A549 (cell line): ENCODE data around the gene USH1G. TPM values are rescaled to one million over a fixed set of nuclear protein-coding genes. Genes with fewer than 3 reads are reported as not detected.
A peak's percentile ranks its signal among the peaks of the same experiment; 100 is the strongest.

Experiments
- ATAC-seq, 2 experiments: fragments of 200-7000 bp in 1 of 2; fragments of >200 bp in 1 of 2; cut with Nextera tagmentation in 1 of 2; cut with Tn5 transposase in 1 of 2; 3 replicates each; pipeline versions ENCODE4 v1.8.0 to v1.9.1; 2018 to 2020; ENCODE audit warnings: mild to moderate bottlenecking in 1 of 2, moderate library complexity in 1 of 2
- CTCF ChIA-PET: fragments of 300-600 bp; sonication (Branson Sonifier 250); formaldehyde crosslinking; extraction: SDS; loops from one replicate; lab custom pipeline; 2021; ENCODE audit warnings: antibody characterized with exemption, inconsistent platforms; lab: Yijun Ruan, JAX
- POLR2A ChIA-PET: fragments of 350-600 bp; formaldehyde crosslinking; extraction: SDS; loops from one replicate; lab custom pipeline; 2021; ENCODE audit warnings: antibody characterized with exemption, inconsistent platforms; lab: Yijun Ruan, JAX
- DNase-seq, 2 experiments: peaks; one replicate each; pipeline versions ENCODE4 v3.0.0 to v3.0.0-alpha.2; 2011 to 2016; ENCODE audit warnings: low read depth in 1 of 2, low spot score in 1 of 2
- FAIRE-seq: peaks from 2 replicates; lab custom pipeline; 2011; peaks lifted over from hg19 to GRCh38; lab: Jason Lieb, UNC
- H3K27ac ChIP-seq, 2 experiments: fragments of >200 bp; sonication (Bioruptor Twin); formaldehyde crosslinking; 3 replicates each; pipeline ENCODE4 v1.5.1; 2016 to 2017
- H3K4me1 ChIP-seq: fragments of >200 bp; sonication (Bioruptor Twin); formaldehyde crosslinking; 3 replicates; pipeline ENCODE4 v1.6.1; 2016
- H3K4me2 ChIP-seq: fragments of >200 bp; sonication (Bioruptor Twin); formaldehyde crosslinking; 3 replicates; pipeline ENCODE4 v1.6.1; 2016
- H3K4me3 ChIP-seq: fragments of >200 bp; sonication (Bioruptor Twin); formaldehyde crosslinking; 3 replicates; pipeline ENCODE4 v1.5.1; 2016
- H3K9me3 ChIP-seq: fragments of >200 bp; sonication (Bioruptor Twin); formaldehyde crosslinking; 3 replicates; pipeline ENCODE4 v1.6.1; 2016
- CBX8 ChIP-seq: fragments of 200-600 bp; sonication (generic); IDR thresholded peaks from 2 replicates; pipeline ENCODE4 v1.6.1; 2016
- CHD4 ChIP-seq: fragments of 200-600 bp; sonication (generic); IDR thresholded peaks from 2 replicates; pipeline ENCODE4 v1.6.1; 2016; ENCODE audit warnings: antibody characterized with exemption, mild to moderate bottlenecking, borderline replicate concordance
- FOSB ChIP-seq: fragments of 250-450 bp; sonication (Bioruptor Pico); IDR thresholded peaks from 2 replicates; pipeline ENCODE4 v1.5.0; 2020; ENCODE audit warnings: mild to moderate bottlenecking, moderate library complexity
- FOXS1 ChIP-seq: fragments of 250-450 bp; sonication (Bioruptor Pico); IDR thresholded peaks from 2 replicates; pipeline ENCODE4 v1.5.0; 2020; ENCODE audit warnings: mild to moderate bottlenecking, moderate library complexity
- GATA3 ChIP-seq: IDR thresholded peaks from 2 replicates; pipeline ENCODE4 v1.6.1; 2012; ENCODE audit warnings: borderline replicate concordance
- HEYL ChIP-seq: fragments of 250-450 bp; sonication (Bioruptor Pico); IDR thresholded peaks from 2 replicates; pipeline ENCODE4 v1.8.0; 2021; ENCODE audit warnings: mild to moderate bottlenecking, moderate library complexity
- HOXA7 ChIP-seq: fragments of 250-450 bp; sonication (Bioruptor Pico); IDR thresholded peaks from 2 replicates; pipeline ENCODE4 v1.5.0; 2020; ENCODE audit warnings: mild to moderate bottlenecking, moderate library complexity
- HOXB5 ChIP-seq: fragments of 250-450 bp; sonication (Bioruptor Pico); IDR thresholded peaks from 2 replicates; pipeline ENCODE4 v1.5.0; 2020; ENCODE audit warnings: mild to moderate bottlenecking, moderate library complexity
- JUNB ChIP-seq: fragments of >200 bp; sonication (Bioruptor Twin); formaldehyde crosslinking; IDR thresholded peaks from 2 replicates; pipeline ENCODE4 v1.6.1; 2016
- KDM1A ChIP-seq: fragments of 200-600 bp; sonication (generic); IDR thresholded peaks from 2 replicates; pipeline ENCODE4 v1.6.1; 2016; ENCODE audit warnings: low read depth, mild to moderate bottlenecking
- KDM5A ChIP-seq: fragments of 200-600 bp; sonication (generic); IDR thresholded peaks from 2 replicates; pipeline ENCODE4 v1.6.1; 2016; ENCODE audit warnings: antibody characterized with exemption, mild to moderate bottlenecking
- MYC ChIP-seq: IDR thresholded peaks from 2 replicates; pipeline ENCODE4 v1.6.1; 2012; ENCODE audit warnings: mild to moderate bottlenecking, inconsistent platforms, low read length, improper control_type of control experiment, borderline replicate concordance
- POLR2A ChIP-seq: IDR thresholded peaks from 2 replicates; pipeline ENCODE4 v1.6.1; 2012; ENCODE audit warnings: mild to moderate bottlenecking, low read length
- POLR2AphosphoS2 ChIP-seq: conservative IDR thresholded peaks from 2 replicates; pipeline ENCODE4 v1.6.1; 2012; ENCODE audit warnings: low read length, improper control_type of control experiment, inconsistent platforms
- RARB ChIP-seq: fragments of 250-450 bp; sonication (Bioruptor Pico); IDR thresholded peaks from 2 replicates; pipeline ENCODE4 v1.8.0; 2021; ENCODE audit warnings: mild to moderate bottlenecking, moderate library complexity
- RNF2 ChIP-seq: fragments of 200-600 bp; sonication (generic); IDR thresholded peaks from 2 replicates; pipeline ENCODE4 v1.6.1; 2016; ENCODE audit warnings: low read depth, mild to moderate bottlenecking, antibody characterized with exemption, moderate library complexity, borderline replicate concordance
- TP53 ChIP-seq: fragments of 250-450 bp; sonication (Bioruptor Pico); IDR thresholded peaks from 2 replicates; pipeline ENCODE4 v1.5.0; 2021; ENCODE audit warnings: mild to moderate bottlenecking, moderate library complexity
- ZFP36 ChIP-seq: fragments of 450-650 bp; IDR thresholded peaks from 2 replicates; pipeline ENCODE4 v1.6.1; 2014; ENCODE audit warnings: borderline replicate concordance; ENCODE audit not compliant: partially characterized antibody
- ZSCAN20 ChIP-seq: fragments of 250-450 bp; sonication (Bioruptor Pico); IDR thresholded peaks from 2 replicates; pipeline ENCODE4 v1.8.0; 2022; ENCODE audit warnings: mild to moderate bottlenecking, moderate library complexity
- WGBS: methylation state at CpG from one replicate; pipeline ENCODE4 v1.1.6; 2017; ENCODE audit errors: missing lambda C conversion rate; 5-methylcytosine and 5-hydroxymethylcytosine counted together
- polyA plus RNA-seq, 4 experiments: library from polyadenylated mRNA; depleted of rRNA in 3 of 4; stranded (reverse); fragments of >200 nt; fragmentation: RNase III in 1 of 4; extraction: RNeasy Plus Mini Kit Qiagen cat#74134 plus additional on column Dnase treatment in 1 of 4; gene quantifications; 2 replicates in 3 of 4; 3 replicates in 1 of 4; pipeline ENCODE4 v1.2.3, GENCODE V29; 2011 to 2017
- TF ChIP-seq, protein P1 (sequence below): fragments of 200-600 bp; sonication (generic); IDR thresholded peaks from 2 replicates; pipeline ENCODE4 v1.6.1; 2016; ENCODE audit warnings: antibody characterized with exemption, mild to moderate bottlenecking, moderate library complexity
- TF ChIP-seq, protein P2 (sequence below): IDR thresholded peaks from 2 replicates; pipeline ENCODE4 v1.6.1; 2012
- TF ChIP-seq, protein P3 (sequence below): fragments of 450-650 bp; IDR thresholded peaks from 2 replicates; pipeline ENCODE4 v1.6.1; 2014; ENCODE audit warnings: antibody characterized with exemption
- TF ChIP-seq, protein P4 (sequence below): fragments of >200 bp; sonication (Bioruptor Twin); formaldehyde crosslinking; IDR thresholded peaks from 2 replicates; pipeline ENCODE4 v1.6.1; 2016

USH1G gene
- polyA plus RNA-seq, 2 of the 4 experiments (the other 2 are of a cell fraction) = 0.09 to 0.12 TPM

DNA sequence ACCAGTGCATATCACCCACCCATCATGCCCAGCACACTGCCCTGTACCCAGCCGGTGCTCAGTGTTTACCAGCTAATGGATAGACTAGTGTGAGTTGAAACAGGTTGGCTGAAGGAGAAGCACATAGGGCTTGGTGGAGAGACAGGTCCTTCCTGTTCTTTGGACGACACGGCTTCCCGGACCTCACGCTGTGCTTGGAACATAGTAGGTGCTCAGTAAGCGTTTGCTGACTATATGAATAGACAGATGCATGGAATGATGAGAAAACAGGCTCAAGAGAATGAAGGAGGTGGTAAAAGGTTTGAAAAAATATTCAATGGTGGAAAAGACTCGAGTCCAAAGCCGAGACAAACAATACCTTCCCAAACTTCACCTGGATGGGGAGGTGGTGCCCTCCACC lies 22.8 kb downstream of the USH1G start:
- no peak for TF ChIP-seq JUNB
- TF ChIP-seq RNF2 = no peak
- TF ChIP-seq, protein P1, sequence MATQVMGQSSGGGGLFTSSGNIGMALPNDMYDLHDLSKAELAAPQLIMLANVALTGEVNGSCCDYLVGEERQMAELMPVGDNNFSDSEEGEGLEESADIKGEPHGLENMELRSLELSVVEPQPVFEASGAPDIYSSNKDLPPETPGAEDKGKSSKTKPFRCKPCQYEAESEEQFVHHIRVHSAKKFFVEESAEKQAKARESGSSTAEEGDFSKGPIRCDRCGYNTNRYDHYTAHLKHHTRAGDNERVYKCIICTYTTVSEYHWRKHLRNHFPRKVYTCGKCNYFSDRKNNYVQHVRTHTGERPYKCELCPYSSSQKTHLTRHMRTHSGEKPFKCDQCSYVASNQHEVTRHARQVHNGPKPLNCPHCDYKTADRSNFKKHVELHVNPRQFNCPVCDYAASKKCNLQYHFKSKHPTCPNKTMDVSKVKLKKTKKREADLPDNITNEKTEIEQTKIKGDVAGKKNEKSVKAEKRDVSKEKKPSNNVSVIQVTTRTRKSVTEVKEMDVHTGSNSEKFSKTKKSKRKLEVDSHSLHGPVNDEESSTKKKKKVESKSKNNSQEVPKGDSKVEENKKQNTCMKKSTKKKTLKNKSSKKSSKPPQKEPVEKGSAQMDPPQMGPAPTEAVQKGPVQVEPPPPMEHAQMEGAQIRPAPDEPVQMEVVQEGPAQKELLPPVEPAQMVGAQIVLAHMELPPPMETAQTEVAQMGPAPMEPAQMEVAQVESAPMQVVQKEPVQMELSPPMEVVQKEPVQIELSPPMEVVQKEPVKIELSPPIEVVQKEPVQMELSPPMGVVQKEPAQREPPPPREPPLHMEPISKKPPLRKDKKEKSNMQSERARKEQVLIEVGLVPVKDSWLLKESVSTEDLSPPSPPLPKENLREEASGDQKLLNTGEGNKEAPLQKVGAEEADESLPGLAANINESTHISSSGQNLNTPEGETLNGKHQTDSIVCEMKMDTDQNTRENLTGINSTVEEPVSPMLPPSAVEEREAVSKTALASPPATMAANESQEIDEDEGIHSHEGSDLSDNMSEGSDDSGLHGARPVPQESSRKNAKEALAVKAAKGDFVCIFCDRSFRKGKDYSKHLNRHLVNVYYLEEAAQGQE = no peak
- TF ChIP-seq POLR2A = no peak
- TF ChIP-seq, protein P2, sequence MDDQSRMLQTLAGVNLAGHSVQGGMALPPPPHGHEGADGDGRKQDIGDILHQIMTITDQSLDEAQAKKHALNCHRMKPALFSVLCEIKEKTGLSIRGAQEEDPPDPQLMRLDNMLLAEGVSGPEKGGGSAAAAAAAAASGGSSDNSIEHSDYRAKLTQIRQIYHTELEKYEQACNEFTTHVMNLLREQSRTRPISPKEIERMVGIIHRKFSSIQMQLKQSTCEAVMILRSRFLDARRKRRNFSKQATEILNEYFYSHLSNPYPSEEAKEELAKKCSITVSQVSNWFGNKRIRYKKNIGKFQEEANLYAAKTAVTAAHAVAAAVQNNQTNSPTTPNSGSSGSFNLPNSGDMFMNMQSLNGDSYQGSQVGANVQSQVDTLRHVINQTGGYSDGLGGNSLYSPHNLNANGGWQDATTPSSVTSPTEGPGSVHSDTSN = no peak
- TF ChIP-seq TP53 (CRISPR knock-in tag) = no peak
- TF ChIP-seq HEYL (CRISPR knock-in tag) = no peak
- TF ChIP-seq KDM1A = no peak
- TF ChIP-seq FOSB (CRISPR knock-in tag) = no peak
- ATAC-seq (no peak), FAIRE-seq (no peak), DNase-seq (no peak)
- Histone ChIP-seq H3K4me1 (no peaks in the 10 kb centered on the region), H3K9me3 (no peaks in the 10 kb centered on the region), H3K4me3 (no peak overlapping the region), H3K4me2 (no peak overlapping the region), H3K27ac (no peak overlapping the region)
- CTCF ChIA-PET = interaction anchor here (1.2 to 3.4 kb wide), 5 partner anchors 10 to 62 kb away, joined by 3 to 18 read pairs (median 3); no protein-coding TSS in a partner anchor
- WGBS = 64% methylated on average over 8 of the region's 8 CpGs
- POLR2A ChIA-PET = interaction anchor here (2.3 kb wide), 1 partner anchor 28 kb away, joined by 10 read pairs; the partner anchor contains the start of gene FDXR

DNA sequence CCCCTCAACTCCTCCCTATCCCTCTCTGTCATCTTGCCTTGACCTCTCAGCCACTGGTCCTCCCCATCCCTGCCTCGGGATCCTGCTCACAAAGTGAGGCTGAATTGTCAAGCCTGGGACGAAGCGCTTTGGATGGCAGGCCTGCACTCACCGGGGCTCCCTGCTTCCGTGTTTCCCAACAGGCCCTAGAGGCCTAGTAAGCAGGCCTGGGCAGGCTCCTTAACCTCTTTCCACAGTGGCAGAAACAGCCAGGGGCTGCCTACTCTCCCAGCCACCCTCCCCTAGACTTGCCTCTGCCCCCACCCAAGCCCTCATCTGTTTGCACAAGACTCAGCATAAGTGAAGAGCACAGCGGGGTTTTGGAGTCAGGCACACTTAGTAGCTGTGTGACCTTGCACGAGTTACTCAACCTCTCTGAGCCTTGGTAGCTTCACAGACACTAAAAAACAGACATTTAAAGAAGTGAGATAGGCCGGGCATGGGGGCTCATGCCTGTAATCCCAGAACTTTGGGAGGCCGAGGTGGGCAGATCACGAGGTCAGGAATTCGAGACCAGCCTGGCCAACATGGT lies 24.6 kb downstream of the USH1G start:
- POLR2A ChIA-PET = interaction anchor here (0.9 to 2.3 kb wide), 3 partner anchors 26 to 114 kb away, joined by 3 to 10 read pairs (median 3); partner anchors contain the start of genes FDXR and MRPL58

DNA sequence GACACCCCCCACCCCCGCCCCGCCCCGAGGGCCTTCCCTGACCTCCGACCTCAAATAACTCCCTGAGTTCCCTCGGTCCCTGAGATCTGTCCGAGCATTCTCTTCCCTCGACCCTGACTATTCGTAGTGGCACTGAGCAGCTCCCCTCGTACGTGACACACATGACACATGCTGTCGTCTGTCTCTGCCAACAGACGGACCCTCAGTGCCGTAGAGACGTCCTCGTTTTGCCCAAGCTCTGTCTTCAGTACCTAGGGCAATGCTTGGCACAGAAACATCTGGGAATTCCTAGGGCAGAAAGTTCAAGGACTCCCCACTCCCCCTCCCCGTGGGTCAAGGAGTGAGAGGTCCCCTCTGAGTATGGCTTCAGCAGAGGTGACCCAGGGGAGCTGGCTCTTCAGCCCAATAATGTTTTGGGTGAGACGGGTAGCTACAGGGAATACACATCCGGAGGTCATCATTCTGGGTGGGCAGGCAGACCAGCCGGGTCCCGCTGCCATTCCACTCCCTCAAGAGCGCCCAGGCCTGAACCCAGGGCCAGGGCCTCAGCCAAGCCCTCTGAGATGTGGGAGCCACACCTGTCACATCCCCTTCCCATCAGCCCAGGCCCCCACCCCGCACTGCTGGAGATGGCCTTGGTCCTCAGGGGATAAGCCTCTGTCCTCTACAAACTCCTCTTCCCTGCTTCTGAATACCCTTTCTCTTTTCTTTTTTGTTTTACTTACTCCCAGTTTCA lies 29.0 kb downstream of the USH1G start:
- no peak for FAIRE-seq
- H3K4me3 ChIP-seq = peak overlapping the region; percentile 40
- WGBS = 38% methylated on average over 19 of the region's 22 CpGs
- peak overlapping the region; percentile 89 for H3K4me2 ChIP-seq
- peak overlapping the region in 1 of 2 experiments; percentile 59; a peak in 3 of 6 replicates for H3K27ac ChIP-seq
- peaks cover 4% of the 10 kb centered on the region; the same call in 1 of the 3 replicates for H3K4me1 ChIP-seq
- POLR2A ChIA-PET = interaction anchor here (0.7 to 1.0 kb wide), 3 partner anchors 19 to 28 kb away, joined by 3 to 7 read pairs (median 6); partner anchors contain the start of gene FDXR
- CTCF ChIA-PET = interaction anchor here (0.8 to 2.6 kb wide), 9 partner anchors 12 to 525 kb away, joined by 3 to 12 read pairs (median 6); partner anchors contain the start of genes OTOP2 and USH1G
- DNase-seq = no peak
- no peak; a peak in 1 of 6 replicates for ATAC-seq
- TF ChIP-seq POLR2A = no peak
- no peak for TF ChIP-seq HOXB5 (CRISPR knock-in tag)
- TF ChIP-seq, protein P3, sequence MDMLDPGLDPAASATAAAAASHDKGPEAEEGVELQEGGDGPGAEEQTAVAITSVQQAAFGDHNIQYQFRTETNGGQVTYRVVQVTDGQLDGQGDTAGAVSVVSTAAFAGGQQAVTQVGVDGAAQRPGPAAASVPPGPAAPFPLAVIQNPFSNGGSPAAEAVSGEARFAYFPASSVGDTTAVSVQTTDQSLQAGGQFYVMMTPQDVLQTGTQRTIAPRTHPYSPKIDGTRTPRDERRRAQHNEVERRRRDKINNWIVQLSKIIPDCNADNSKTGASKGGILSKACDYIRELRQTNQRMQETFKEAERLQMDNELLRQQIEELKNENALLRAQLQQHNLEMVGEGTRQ = no peak
- TF ChIP-seq MYC = no peak
- TF ChIP-seq HOXA7 = no peak
- no peak for TF ChIP-seq CBX8
- TF ChIP-seq GATA3 = no peak
- TF ChIP-seq ZSCAN20 (CRISPR knock-in tag) = no peak
- TF ChIP-seq CHD4 = no peak
- TF ChIP-seq KDM5A = no peak
- TF ChIP-seq, protein P4, sequence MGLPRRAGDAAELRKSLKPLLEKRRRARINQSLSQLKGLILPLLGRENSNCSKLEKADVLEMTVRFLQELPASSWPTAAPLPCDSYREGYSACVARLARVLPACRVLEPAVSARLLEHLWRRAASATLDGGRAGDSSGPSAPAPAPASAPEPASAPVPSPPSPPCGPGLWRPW = no peak
- no peak for TF ChIP-seq FOXS1 (CRISPR knock-in tag)
- TF ChIP-seq JUNB = no peak
- TF ChIP-seq POLR2AphosphoS2 = no peak
- H3K9me3 ChIP-seq = no peaks in the 10 kb centered on the region

More for the DNA sequence above, 24.6 kb downstream of the USH1G start:
- Histone ChIP-seq H3K27ac (no peak overlapping the region), H3K4me2 (no peak overlapping the region), H3K9me3 (no peaks in the 10 kb centered on the region), H3K4me1 (peaks cover under 1% of the 10 kb centered on the region; the same call in 1 of the 3 replicates), H3K4me3 (no peak overlapping the region)
- ATAC-seq (no peak), FAIRE-seq (no peak), DNase-seq (no peak)
- peak; percentile 55 for TF ChIP-seq ZFP36
- no peak for TF ChIP-seq RARB (CRISPR knock-in tag)
- 70% methylated on average over 11 of the region's 11 CpGs for WGBS
- CTCF ChIA-PET = interaction anchor here (0.9 to 3.4 kb wide), 10 partner anchors 8 to 211 kb away, joined by 3 to 18 read pairs (median 4); partner anchors contain the start of gene ARMC7
